HG02763 (cell line): ENCODE data around the gene CPSF3.
"Not testable (repeated sequence)": the region's sequence is repeated elsewhere in the genome, so short reads cannot be mapped to it uniquely, and the experiment has no call there.

Experiments used
- ATAC-seq: cut with Tn5 transposase; IDR thresholded peaks from one replicate; pipeline ENCODE4 v1.9.1; 2021; ENCODE audit warnings: mild to moderate bottlenecking, moderate library complexity; ENCODE audit not compliant: unreplicated experiment

CPSF3 gene

GRCh38 chr2:9392898-9393765 lies 30.3 kb upstream of the CPSF3 start:
- no peak for ATAC-seq

GRCh38 chr2:9394816-9395215 lies 28.6 kb upstream of the CPSF3 start:
- no peak for ATAC-seq

GRCh38 chr2:9397201-9397600 lies 26.3 kb upstream of the CPSF3 start:
- no peak for ATAC-seq

GRCh38 chr2:9398251-9398650 lies 25.2 kb upstream of the CPSF3 start:
- not testable (repeated sequence) for ATAC-seq

DNA sequence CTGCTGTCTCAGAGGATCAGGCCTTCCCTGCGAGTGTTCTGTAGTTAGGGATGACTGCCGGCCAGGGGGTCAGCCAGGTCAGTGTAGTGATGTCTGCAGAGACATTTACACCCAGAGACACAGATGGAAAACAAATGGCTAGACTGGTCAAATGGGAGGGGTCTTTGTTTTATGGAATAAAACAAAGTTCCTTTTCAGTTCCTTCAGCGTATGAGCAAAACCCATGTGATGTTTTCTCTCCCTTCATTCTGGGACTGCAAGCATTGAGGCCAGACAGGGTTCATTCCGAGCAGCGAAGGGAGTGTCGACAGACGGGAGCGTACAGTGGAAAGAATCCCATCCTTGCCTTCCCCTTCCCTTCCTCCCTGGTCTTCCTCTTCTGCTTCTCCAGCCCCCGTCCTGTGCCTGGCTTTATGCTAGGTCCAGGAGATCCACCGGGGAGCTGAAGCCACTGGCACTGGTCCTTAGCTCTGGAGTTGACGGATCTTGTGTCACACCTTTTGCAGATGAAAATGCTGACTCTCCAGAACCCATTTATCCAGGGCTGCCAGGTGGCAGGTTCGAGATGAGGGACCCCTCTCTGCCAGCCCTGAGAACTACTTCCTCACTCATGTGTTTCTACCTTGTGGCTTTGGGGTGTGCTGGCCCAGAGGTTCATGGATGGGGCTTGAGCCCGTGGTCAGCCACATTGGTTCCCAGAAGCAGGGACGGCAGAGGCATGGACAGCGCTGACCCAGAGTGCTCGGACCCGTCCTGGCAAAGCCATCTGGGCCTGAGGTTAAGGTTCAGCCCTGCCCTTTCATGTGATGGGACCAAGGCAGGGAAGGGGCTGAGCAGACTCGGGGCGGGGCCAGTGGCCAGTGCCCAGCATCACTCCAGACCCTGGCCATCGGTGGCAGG lies 24.3 kb upstream of the CPSF3 start:
- no peak for ATAC-seq

GRCh38 chr2:9400268-9401058 lies 23.0 kb upstream of the CPSF3 start:
- ATAC-seq = no peak

DNA sequence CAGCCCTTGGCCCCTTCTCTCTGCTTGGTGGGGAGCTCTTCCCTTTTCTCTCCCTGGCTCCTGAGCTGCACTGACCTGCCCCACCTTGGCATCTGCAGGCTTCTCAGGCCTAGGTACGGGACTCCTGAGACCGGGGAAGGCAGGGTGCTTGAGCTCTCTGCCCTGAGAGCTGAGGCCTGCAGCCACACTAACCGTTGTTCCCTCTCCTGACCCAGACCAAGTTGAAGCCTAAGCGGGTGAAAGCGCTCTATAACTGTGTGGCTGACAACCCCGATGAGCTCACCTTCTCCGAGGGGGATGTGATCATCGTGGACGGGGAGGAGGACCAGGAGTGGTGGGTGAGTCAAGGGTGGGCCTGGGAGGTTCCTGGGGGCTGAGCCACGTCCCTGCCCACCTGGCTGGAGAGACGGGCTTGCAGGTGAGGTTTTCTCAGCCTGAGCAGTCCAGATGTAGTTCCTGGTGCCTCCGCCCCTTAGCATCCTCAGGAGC lies 22.4 kb upstream of the CPSF3 start:
- ATAC-seq = no peak

DNA sequence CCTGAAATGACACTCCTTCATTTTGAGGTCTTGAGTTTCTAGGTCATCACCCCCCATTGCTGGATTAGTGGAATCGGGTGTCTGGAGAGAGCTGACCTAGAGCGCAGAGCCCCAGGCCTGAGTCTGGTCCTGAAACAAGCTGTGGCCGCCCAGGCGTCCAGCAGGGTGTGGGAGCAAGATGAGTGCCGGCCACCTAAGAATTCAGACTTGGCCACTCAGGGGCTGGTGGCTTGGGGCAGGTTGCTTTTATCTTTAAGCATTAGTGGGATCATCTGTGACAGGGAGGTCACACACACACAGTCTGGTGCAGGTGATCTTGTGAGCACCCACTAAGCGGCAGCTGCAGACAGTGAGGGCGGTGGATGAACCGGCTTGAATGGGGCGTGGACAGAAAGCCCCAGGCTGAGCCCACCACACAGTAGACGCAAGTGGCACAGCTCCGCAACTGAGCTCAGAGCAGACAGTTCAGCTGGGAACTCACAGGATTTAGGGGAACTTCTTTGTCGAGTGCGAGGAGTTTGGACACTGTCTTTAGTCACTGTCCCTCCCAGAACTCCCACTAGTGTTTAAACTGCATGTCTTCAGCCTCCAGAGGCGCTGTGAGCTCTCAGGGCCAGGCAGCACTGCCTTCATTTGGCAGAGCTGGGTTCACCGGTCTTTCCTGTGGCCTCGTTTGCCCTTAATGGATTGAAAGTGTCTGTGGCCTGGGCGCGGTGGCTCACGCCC lies 21.6 kb upstream of the CPSF3 start:
- no peak for ATAC-seq

DNA sequence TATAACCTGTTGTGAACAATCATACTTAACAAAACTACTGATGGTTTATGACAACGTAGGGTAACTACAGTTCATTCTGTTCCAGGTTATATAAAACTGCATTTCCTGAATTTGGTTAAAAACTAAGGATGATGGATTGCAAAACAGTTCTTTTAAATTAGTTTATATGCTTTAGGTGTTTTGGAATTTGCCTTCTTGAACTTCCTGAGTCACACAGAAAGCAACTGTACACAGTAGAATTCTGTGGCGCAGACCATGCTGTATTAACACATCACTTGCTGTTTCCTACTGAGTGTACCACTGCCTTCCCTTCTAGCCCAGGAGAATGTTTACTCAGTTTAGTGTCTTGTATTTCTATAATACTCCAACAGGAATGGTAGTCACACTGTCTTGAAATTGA lies 19.5 kb upstream of the CPSF3 start:
- ATAC-seq = no peak

DNA sequence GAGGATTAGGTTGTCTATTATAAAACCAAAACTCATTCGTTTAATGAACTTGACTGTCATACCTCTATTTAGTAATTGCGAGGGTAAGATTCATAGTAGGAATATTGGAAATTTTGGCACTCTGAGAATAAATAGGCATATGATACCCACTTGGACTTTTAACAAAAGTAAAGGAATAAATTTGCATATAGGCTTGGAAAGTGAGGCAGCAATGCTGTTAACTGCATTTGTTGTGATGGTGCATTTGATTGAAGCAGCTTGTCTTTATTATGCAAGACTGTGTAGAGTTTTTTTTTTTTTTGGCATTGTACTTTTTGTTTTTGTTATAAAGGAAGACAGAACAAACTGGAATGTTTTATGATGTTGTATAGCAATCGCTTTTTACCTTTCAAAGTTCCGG lies 19.0 kb upstream of the CPSF3 start:
- ATAC-seq = no peak

- no peak for ATAC-seq
These were observed 17.8 kb upstream of the CPSF3 start for GRCh38 chr2:9405636-9406035.

DNA sequence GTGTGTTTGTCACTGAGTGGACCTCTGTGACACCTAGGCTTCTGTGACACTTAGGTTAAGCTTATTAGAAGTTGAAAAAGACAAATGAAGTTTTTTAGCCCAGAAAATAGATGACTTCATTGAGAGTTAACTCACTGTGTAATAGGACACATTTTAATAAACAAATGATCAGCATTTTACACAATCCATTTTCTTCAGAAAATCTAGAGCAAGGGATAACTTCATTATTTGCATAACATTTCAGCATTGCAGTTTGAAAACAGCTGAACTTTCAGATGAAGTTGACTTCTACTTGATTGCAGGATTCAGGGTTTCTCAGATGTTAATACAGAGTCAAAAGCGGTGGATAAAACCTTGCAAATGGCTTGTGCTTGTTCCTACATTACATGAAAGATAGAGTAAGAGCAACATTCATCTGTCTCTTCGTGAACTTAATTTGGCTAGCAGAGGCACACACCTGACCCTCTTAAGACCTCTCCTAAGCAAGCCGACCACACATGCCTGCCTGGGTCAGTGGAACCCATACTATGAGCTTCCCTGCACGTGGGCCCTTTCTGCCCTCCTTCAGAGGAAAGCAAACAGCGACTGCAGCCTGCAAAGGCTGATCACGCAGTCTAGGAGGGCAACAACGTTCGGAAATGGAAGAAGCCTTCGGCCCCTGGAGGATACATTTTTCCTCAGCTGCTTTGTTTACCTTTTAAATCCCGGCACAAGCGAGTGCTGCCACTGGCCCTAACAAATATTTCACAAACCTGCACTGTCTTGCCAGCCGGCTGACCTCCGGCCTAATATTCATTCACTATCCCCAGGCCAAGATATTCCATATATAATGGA lies 16.7 kb upstream of the CPSF3 start:
- no peak for ATAC-seq

- ATAC-seq = no peak
These were observed 16.1 kb upstream of the CPSF3 start for GRCh38 chr2:9407363-9407811.

GRCh38 chr2:9408641-9409151 lies 14.8 kb upstream of the CPSF3 start:
- no peak for ATAC-seq

DNA sequence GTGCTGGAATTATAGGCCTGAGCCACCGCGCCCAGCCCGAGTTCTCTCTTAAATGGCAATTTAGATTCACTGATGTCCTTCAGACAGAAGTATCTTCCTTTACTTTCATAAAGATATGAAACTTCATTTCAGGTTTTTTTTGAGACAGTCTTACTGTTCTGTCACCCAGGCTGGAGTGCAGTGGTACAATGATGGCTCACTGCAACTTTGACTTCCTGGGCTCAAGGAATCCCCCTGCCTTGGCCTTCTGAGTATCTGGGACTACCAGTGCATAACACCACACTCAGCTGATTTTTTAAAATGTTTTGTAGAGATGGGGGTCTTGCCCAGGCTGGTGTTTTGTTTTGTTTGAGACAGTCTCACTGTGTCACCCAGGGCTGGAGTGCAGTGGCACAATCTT lies 13.3 kb upstream of the CPSF3 start:
- peak; percentile 72 for ATAC-seq

DNA sequence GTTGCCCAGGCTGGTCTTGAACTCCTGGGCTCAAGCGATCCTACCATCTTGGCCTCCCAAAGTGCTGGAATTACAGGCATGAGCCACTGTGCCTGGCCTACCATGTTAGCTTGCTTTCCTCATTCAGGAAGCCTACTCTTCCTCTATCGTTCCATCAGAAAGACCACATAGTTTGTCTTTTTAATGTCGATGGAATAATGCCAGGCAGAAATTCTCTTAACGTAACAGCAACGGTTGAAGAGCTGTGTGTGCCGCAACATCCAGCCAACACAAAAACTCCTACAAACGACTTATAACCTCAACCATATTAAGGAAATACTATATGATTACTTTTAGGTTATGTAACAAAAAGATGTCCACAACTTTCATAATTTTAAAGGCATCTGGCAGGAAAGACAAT lies 10.7 kb upstream of the CPSF3 start:
- no peak for ATAC-seq

DNA sequence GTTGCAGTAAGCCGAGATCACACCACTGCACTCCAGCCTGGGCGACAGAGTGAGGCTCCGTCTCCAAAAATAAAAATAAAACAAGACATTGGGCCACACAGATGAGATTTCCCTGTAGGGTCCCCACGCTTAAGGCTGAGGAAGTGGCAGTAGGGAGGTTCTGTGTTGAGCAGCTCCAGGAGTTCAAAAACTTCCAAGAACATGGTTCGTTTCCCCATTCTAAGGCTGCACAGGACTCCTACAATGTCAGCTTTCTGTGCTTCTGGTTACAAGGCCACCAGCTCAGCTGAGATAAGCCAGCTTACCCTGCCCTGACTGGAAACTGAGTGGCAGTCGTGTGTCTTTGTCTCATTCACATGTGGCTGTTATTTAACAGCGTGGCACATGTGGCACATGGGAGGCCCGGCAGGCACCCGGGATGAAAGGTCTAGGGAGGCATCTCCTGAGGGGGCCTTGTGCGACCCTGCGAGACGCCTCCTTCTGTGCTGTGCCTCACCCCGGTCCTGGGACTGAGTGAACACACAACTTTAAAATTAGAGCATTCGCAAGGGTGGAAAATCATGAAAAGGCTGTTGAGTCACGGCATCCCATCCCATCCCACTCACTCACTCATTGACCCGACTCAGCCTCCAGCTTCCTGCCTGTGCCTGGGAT lies 7.8 kb upstream of the CPSF3 start:
- no peak for ATAC-seq

DNA sequence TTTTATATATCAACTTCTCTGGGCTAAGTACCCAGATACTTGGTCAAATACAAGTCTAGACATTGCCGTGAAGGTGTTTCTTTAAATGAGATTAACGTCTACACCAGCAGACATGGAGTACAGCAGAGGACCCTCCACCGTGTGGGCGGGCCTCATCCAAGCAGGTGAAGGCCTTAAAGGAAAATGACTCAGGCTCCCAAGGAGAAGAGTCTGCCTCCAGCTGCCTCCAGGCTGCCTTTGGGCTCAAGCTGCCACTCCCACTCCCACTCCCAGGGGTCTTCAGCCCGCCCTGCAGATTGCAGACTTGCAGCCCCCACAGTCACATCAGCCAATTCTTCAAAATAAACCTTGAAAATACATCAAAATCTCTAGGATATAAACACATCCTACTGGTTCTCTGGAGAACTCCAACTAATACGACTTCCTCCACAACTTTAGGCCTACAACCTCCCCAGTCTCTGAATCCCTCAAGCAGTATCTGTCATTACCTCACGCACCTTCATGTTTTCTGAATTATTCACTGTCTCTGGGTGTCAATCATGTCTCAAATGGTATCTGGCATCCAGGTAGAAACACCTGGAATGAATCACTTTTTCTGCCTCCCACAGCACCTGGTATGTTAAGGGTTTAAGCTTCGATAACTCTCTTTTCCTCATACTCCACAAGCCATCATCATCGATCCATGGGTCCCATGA lies 7.0 kb upstream of the CPSF3 start:
- ATAC-seq = no peak
